Activated effector memory CD4-positive, alpha-beta T cell treated with anti-CD3 and anti-CD28 coated beads, Interleukin-2, amount 50 U/mL, for 16 hours (primary cell): ENCODE measurements around the gene OCA2.
"Not testable (repeated sequence)": the region's sequence is repeated elsewhere in the genome, so short reads cannot be mapped to it uniquely, and the experiment has no call there.

Source experiments
- DNase-seq: peaks from one replicate; pipeline ENCODE4 v3.0.0-alpha.2; 2020

The OCA2 gene

DNA sequence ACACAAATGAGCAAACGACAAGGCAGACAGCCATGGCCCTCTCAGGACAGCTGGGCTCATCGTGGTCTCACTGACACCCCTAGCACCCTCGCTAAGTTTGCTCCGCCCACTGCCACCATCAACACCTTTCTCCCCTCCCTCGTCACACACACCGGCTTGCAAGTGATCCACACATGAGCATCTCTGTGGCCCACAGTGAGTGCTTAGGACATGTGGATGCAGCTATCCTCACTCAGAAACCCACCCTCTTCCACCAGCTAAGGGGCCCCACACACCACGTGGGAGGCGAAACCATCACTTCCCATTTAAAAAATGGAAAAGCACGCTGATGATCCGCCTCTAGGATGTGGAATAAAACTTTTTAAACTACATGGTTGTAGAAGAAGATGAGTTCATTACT is 105.6 kb downstream of the OCA2 start:
- no peak for DNase-seq

DNA sequence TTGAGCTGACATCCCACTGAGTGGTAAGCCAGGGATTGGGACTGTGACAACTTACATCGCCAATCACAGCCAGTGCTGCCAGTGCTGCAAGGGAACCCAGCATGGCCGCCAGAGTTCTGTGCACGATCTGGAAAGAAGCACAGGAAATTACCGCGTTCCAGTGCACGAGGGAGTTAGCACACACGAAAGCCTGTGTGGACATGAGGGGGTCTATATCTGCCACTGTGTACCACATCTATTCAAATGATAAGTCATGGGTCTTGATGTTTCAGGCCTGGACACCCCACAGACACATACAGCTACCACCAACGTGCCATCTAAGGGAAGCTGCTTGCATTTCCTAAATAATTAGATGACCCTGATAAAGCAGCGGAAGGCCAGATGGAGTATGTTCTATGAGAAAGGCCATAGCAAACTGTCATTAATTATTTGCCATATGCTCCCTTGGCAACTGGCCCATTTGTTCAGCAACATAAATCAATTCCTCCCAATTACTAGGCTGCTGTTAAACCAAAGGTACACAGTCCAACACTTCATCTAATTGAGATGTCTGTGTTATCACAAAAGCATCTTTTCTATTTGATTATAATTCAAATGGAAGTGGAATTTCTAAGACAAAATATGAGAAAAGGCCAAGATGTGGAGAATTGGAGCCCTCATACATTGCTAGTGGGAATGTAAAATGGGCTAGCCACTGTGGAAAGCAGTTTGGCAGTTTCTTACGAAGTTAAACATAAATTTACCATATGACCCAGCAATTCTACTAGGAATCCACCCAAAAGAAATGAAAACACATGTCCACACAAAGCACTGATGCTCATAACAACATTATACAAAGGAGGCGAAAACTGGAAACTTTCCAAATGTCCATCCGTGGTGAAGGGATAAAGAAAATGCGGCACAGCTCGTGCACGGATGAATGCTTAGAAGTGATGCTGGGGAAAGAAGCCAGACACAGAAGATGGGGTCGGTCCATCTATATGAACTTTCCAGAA is 108.3 kb downstream of the OCA2 start:
- no peak for DNase-seq

DNA sequence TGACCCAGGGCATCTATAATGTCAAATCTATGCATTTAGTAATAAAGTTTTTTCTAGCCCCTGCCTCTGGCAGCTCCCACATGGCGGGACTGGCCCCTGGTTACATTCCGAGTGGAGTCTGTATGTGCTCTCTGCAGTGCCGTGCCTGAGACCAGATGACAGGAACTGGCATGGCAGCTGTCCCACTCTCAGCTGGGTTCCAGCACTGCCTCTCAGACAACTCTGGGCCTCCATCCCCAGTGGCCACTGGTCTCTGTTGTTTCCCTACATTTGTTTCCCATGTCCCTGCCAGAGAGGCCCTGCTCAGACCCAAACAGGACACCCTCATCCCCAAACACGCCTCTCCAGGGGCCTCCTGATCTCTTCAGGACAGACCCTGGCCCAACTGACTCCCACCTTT is 109.3 kb downstream of the OCA2 start:
- DNase-seq: no peak

DNA sequence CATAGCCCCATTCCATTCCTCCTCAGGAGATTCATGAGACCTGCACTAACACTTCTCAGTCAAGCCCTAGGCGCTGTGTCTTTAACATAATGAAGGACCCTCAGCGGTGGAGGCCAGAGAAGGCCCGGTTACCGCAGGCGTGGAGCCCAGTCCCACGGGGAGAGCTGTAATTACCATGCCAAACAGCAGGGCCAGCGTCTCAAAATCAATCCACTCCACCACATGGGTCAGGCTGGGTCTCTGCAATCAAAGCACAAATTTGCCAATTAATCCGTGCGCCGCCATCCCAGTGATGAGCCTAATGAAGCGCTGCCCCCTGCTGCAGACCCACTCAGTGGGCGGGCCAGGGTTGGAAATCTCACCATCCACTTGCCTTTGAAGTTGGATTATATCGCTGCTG is 109.7 kb downstream of the OCA2 start:
- no peak for DNase-seq

DNA sequence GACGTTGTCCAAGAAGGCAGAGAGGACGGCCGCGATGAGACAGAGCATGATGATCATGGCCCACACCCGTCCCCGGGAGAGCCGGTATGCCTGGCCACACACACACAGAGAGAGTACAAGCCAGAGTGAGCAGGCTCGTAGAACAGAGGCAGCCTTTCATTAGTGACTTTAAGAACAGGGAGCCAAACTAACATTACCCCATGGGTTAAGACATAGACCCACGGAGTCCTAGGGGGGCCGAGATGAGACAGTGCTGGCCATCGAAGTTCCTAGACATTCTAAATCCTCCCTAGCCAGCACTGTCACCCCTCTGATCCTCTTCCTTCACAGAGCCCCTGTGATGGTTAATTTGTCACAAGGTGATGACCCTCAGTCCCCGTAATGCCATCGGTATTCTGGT is 114.0 kb downstream of the OCA2 start:
- DNase-seq: no peak

DNA sequence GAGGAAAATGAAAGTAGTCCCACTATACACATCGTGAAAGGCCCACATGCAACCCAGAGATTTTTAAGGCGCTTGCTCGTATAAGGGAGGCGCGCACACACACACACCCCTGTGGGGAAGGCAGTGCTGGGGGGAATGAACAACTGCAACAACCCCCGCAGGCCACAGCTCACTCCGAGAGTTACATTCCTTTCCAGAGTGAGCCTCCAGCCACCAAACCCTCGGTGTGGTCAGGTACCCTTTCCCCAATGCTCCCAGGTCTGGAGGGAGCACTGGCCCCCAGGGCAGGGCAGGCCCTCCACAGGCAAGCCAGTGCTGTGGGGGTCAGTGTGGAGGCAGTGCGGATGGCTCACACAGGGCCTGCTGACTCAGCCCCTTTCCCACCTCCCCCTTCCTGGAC is 115.6 kb downstream of the OCA2 start:
- no peak for DNase-seq

DNA sequence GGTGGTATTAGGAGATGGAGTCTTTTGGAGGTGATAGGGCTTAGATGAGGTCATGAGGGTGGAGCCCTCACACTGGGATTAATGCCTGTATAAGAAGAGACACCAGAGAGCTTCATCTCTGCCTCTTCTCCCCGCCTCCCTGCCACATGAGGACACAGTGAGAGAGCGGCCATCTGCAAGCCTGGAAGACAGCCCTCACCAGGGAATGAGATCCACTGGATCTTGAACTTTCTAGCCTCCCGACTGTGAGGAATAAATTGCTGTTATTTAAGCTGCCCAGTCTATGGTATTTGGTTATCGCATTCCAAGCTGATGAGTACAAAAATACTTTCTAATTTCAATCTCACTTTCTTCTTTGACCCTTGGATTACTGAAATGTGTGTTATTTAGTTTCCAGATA is 121.4 kb downstream of the OCA2 start:
- DNase-seq: no peak

DNA sequence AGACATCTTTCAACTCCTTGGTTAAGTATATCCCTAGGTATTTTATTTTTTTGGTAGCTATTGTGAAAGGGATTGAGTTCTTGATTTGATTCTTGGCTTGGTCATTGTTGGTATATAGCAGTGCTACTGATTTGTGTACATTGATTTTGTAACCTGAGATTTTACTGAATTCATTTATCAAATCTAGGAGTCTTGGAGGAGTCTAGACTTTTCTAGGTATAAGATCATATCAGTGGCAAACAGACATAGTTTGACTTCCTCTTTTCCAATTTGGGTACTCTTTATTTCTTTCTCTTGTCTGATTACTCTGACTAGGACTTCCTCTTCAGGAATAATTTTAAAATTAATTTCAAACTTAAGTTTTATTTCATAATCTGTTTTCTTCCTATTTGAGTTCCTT is 125.2 kb downstream of the OCA2 start:
- no peak for DNase-seq

DNA sequence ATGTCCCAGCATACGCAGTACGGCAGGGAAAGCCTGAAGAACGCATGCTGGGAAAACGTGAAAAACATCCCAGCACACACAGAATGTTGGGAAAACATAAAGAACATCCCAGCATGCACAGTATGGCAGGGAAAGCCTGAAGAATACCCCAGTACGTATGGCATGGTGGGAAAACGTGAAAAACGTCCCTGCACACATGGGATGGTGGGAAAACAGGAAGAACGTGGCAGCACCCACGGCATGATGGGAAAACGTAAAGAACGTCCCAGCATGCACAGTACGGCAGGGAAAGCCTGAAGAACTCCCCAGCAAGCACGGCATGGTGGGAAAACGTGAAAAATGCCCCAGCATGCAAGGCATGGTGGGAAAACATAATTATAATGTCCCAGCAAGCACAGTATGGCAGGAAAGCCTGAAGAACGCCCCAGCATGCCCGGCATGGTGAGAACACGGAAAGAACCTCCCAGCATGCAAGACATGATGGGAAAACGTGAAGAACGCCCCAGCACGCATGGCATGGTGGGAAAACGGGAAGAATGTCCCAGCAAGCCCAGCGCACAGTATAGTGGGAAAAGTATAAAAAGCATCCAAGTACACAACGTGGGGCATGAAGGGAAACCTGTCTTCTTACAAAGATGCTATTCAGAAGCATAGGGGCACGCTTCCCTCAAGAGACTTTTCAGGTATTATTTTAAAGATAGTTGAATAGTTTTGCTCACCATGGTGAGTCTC is 128.3 kb downstream of the OCA2 start:
- no peak for DNase-seq

DNA sequence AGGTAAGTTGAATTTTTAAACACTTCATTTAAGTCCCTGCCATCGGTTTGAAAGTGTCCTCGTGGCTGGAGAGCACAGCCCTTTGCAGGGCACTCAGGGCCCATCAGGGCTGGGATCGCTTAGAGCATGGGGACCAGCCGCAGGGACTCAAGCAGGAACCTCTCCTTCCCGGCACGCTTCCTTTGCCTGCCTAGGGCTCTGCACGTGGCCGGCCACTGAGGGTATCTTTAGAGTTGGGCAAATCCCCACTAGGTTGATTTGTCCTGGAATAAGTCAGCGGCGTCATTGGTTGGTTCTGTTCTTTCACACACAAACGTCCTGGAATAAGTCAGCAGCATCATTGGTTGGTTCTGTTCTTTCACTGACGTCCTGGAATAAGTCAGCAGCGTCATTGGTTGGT is 131.6 kb downstream of the OCA2 start:
- no peak for DNase-seq

DNA sequence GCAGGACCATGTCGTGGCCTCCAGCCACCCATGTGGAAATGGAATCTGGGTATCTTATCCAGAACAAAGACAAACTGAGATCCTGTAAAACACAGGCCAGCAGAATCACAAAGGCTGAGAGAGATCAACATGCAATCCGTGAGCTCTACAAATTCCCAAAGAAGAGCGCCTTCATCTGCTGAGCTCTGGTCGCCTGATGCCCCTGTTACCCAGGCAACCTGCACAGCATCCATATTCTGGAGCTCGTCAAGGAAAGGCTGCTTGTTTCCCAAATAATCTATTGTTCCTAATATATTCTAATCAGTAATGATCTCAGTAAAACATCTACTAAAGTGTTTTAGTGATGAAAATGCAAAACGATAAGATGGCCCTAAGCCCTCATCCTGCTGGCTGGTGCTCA is 133.6 kb downstream of the OCA2 start:
- no peak for DNase-seq

DNA sequence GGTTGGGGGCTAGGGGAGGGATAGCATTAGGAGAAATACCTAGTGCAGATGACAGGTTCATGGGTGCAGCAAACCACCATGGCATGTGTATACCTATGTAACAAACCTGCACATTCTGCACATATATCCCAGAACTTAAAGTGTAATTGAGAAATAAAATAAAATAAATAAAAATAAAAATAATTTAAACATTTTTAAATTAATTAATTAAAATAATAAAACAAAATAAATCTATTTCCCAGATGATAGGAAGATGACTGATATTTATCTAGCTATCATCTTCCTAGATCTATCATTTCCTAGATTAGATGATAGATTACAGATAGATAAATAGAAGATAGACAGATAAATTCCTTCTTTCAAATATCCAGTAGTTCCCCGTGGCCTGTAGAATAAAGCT is 137.3 kb downstream of the OCA2 start:
- no peak for DNase-seq

DNA sequence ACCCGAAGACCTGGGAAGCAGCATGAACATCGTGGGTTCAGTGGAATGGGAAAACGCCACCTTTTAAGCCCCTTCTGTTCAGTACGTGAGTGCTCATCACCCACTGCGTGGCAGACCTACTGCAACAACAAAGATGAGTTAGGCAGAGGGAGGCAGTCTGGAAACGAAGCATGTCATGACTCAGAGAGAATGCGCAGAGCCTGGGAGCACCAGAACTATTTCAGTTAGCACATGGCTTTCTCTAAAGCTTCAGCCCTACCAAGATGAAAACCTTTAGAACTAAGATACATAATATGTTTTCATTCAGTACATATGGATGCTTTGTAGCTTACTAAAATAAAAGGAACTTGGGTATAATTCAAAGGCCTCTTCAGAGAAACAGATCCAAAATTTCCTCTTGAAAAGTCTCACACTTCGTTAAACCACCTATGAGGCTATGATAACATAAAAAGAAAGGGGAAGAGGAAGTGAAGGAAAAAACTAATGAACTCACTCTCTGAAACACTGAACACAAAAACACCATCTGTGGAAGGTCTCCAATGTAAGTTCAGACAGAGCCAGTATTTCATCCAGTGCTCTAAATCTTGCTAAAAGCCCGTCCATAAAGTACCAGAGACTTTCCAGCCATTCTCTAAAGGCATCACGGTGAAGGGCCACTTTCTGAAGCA is 140.1 kb downstream of the OCA2 start:
- DNase-seq: no peak

DNA sequence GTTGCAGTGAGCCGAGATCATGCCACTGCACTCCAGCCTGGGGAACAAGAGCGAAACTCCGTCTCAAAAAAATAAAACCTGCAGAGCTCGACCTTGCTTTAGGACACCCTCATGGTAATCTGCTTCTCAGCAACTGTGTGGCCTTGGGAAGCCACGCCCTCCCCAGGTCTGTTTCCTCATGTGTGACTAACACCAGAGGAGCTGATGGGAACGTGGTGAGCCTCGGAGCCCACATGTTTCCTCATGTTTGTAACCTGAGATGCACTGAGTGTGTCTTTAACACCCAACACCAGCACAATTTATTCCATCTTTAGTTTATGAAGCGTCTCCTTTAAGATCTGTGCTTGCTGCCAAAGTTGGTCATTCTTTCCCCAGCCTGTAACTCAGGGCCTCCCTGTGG is 142.8 kb downstream of the OCA2 start:
- no peak for DNase-seq

DNA sequence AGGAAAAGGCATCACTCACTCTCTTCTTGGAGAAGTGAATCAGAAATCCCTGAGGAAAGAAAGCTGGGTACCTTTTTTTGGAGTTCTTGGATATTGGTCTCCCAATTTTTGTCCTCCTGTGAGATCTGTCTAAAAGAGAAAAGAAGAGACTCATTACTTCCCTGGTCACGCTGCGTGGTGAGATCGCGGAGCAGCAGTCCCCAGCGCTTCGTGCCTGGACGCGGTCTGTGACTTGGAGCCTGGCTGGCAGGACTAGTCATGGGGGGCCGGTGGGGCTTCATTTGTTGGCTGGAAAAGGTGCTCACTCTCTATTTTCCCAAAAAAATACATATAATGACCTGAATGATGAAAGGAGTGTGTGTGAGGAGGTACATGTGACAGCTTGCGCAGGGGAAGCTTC is 144.0 kb downstream of the OCA2 start:
- no peak for DNase-seq

DNA sequence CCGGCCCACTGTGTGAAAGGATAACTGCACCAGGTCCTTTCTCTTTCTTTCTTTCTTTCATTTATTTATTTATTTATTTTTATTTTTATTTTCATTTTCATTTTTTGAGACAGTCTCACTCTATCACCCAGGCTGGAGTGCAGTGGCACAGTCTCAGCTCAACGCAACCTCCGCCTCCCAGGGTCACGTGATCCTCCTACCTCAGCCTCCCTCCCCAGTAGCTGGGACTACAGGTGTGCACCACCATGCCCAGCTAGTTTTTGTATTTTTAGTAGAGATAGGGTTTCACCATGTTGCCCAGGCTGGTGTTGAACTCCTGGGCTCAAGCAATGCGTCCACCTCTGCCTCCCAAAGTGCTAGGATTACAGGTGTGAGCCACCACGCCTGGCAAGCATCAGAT is 146.5 kb downstream of the OCA2 start:
- DNase-seq: not testable (repeated sequence)

DNA sequence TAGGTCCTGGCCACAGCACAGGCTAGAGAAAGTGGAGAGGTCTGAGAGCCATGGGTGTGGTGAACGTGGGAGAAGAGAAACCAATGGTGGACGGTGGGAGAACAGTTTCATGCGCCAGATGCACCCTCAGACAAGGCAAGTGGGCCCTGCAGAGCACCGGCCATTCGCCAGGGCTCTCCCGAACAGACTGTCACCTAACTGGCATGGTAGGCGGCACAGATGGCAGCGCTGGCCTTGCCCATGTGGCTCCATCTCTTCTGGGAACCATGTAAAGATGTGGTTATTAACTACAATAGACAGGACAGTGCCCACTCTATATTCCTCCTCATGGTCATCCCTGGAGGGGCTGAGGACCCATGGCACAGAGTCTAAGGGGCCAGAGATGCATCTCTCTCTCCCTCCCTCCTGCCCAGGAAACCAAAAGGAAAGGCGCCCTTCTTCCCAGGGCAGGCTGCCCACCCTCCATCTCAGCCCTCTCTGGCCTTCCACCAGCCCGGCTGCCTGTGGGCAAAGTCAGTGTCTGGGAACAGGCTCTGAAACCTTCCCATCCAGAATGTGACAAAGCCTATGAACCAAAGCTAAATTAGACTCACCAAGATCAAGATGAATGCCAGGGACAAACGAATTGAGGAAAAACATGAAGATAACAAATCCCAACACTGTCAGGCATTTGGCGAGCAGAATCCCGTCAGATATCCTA is 147.8 kb downstream of the OCA2 start:
- no peak for DNase-seq

DNA sequence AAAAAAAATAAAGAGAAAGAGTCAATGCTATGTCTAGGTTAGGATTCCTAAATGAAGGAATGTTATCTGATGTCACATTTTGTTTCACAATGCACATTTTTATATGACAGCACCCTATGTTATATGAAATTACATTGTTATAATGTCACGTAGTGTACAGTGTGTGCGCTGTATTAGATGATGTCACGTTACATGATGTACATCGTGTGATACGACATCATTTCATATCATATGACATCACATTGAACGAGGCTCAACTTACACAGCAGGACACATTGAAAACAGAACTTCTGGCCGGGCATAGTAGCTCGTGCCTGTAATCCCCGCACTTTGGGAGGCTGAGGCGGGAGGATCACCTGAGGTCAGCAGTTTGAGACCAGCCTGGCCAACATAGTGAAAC is 150.0 kb downstream of the OCA2 start:
- no peak for DNase-seq

DNA sequence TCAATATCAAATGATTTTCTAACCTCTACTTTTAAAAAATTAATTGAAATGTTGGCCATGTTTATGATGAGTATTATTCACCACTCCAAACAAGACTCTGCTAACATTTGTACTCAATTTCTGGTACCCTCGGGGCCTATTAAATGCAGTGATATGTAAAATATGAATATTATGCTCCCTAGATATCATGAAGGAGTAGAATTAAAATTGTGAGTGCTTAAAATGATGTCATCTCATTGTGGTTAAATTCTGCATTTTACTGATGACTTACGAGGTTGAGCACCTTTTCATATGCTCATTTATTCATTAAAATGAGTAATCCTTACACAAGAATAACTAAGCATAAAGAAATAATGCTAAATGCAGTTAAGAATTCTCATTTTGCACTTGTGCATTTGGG is 159.9 kb downstream of the OCA2 start:
- DNase-seq: no peak

DNA sequence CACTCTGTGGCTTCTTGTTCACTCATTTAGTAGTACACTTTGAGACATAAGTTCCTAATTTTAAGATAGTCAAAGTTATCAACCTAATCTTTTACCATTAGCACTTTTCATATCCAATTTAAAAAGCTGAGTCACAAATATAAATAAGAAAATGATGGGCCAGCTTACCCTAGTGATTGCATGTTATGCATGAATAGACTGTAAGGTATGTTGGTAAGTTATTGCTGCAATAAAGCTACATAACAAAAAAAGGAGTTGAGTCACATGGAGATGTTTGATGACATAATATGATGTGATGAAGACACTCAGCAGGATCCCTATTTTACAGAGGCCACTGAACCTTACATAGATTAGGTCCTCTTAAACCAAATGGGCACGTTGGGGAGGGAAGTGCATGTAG is 161.3 kb downstream of the OCA2 start:
- no peak for DNase-seq

DNA sequence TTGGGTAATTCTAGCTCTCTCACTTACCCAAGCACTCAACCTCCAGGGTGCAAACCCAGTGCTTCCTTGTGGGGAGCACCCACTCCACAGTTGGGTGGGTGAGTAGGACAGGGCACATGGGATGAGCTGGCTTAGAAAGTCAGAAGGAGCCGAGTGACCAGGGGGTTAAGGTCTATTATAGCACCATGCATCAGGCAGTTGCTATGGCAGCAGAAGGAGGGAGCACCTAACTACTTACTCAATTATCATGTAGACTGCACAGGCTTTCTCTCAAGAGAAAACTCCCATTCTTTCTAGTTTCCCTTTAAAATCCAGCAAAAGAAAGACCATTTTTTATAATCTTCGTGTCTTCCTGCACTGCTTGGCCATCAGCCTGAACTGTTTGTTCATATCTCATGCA is 163.0 kb downstream of the OCA2 start:
- DNase-seq: no peak

DNA sequence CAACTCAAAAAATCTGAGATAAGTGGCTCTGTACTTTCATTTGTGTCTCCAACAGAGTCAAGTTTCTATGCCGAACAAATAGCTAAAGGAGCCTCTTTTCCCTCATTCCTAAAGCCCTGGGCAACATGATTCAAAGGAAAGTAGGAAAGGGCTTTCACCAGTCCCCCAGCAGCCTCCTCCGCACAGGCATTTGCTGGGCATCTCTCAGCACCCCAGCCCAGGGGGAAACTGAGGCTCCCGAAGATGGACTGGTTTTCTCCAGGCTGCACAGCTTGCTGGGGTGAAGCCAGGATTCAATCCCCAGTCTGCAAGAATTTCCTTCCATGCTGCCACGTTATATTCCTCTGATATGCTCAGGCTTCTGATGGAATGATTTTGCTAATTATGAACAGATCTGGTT is 163.8 kb downstream of the OCA2 start:
- no peak for DNase-seq

DNA sequence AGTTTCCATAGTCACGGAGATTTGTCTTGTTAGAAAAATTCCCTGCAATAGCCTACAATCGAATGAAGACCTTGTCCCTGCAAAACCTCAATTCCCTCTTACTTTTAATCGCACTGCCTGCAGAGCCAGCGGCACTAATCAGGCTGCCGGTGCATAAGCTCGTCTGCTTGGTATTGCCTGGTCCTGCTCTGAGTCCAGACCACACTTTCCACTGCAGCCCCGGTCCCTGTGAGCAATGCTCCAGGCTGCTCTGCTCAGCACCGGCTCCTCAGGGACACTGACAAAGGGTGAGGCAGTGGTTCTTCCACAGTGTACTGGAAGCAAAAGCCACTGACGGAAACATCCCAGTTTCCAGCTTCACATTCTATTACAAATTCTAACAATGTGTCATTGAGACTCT is 164.3 kb downstream of the OCA2 start:
- no peak for DNase-seq
